HG03108 (cell line): ENCODE measurements around the gene SERPINB2.

Experiments
- ATAC-seq: cut with Tn5 transposase; IDR thresholded peaks from one replicate; pipeline ENCODE4 v1.9.1; 2021; ENCODE audit warnings: moderate library complexity; ENCODE audit not compliant: unreplicated experiment

The SERPINB2 gene

GRCh38 chr18:63887424-63887823 lies at the start of gene SERPINB2:
Gene SERPINB2 (plus strand): TSS chr18:63887705. CDS start chr18:63891445, 3,740 bp downstream.
- no peak for ATAC-seq

DNA sequence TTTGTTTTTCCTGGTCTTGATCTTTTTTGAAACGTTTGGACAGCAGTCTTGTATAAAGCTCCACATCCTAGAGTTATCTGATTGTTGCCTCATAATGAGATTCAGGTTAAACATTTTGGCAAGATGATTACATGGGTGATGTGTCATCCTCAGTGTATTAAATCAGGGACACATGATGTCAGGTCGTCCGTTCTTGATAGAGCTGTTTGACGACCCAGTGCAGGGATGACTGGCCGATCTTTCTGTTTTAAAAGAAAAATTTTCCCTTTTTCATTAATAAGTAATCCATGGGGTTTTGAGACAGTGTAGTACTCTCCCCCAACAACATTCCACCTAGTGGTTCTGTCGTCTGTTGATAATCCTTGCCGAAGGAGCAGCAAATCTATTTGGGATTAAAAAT lies 44.5 kb upstream of the SERPINB2 start:
- ATAC-seq: no peak

GRCh38 chr18:63844254-63844653 lies 43.3 kb upstream of the SERPINB2 start:
- ATAC-seq: peak; percentile 45

DNA sequence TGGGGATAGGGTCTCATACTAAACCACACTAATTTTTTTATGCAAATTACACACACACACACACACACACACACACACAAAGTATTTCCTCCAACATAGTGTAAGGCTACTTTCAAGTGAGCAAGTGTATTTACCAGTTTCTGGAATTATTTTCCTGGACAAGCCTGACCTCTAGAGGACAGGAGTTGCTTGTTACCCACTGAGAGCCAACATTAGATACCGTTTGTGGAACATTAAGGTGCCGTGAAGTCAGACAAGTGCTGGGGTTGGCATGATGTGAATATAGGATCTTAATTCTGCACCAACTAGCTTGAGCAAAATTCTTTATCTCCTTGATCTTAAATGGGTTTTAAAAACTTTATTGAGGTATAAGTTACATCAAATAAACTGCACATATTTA lies 39.3 kb upstream of the SERPINB2 start:
- no peak for ATAC-seq

DNA sequence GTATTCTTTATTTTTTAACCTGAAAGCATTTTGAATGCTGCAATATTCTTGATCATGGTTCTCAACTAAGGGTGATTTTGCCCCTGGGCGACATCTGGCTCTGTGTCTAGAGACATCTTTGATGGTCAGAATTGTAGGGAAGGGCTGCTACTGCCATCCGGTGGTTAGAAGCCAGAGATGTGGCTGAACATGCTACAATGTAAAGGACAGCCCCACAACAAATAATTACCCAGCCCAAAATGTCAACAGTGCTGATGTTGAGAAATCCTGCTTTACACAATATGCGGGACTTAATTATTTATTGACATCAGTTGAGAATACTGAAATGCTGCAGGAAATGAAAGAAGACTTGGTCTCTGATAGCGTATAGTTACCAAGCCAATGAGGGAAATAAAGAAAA lies 37.5 kb upstream of the SERPINB2 start:
- ATAC-seq: no peak

DNA sequence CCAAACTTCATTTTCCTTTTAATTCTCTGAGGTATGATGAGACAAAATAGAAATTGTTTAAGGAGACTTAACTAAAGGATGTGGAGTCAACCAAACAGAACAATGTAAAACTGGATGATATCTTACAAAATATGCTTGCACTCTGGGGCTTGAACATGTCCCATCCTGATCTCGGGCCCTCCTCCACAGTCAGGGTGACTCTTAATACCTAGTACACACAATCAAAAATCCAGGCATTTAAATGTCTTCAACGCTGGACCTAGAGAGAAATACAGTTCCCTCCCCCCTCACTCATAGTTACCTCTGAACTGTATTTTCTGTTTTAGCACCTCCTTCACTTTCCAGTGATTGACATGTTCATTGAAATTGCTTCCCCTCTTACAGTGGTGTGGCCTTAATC lies 36.9 kb upstream of the SERPINB2 start:
- no peak for ATAC-seq

- no peak for ATAC-seq
These were observed 29.0 kb upstream of the SERPINB2 start for GRCh38 chr18:63858456-63858855.

DNA sequence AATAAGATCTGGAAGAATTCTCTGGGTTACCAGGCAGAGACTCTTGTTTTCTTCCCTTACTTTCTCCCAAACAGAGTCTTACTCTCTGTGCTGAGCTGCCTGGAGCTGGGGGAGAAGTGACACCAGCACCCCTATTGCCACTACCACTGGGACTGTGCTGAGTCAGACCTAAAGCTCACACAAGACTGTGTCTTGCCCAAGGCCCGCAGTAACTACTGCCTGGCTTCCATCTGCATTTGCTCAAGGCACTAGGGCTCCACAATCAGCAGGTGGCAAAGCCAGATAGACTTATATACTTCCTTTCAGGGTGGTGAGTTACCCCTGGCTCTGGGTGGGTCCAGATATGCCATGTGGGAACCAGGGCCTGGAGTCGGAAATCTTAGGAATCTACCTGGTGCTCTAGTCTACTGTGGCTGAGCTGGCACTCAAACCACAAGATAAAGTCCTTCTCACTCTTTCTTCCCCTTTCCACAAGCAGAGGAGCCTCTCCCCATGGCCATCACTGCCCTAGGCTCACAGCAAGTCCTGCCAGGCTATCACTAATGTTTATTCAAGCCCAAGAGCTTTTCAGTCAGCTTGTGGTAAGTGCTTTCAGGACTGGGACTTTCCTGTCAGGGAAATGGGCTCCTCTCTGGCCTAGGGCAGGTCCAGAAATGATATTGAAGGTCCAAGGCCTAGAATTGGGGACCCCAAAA lies 27.6 kb upstream of the SERPINB2 start:
- ATAC-seq: no peak

DNA sequence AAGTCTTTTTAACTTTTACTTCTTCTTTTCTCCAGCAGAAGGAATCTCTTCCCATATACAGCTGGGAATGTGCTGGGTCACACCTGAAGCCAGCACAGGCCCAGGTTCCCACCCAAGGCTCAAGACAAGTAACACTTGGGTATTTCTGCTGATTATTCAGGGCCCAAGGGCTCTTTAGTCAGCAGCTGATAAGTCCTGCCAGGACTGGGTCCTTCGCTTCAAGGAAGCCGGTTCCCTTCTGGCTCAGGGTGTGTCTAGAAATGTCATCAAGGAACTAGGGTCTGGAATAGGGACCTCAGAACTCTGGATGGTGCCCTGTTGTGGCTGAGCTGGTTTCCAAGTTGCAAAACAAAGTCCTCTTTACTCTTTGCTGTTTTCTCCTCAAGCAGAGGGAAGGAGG lies 27.0 kb upstream of the SERPINB2 start:
- no peak for ATAC-seq

GRCh38 chr18:63867368-63868125 lies 20.0 kb upstream of the SERPINB2 start:
- ATAC-seq: no peak

DNA sequence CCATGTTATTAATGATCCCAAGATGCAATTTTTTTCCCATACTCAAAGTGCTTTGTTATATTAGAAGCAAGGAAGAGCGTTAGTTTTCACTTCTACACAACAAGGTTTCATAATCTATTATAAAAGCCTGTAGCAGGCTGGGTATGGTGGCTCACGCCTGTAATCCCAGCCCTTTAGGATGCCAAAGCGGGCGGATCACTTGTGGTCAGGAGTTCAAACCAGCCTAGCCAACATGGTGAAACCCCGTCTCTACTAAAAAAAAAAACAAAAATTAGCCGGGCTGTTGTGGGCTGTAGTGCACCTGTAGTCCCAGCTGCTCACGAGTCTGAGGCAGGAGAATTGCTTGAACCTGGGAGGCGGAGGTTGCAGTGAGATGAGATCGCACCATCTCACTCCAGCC lies 19.0 kb upstream of the SERPINB2 start:
- no peak for ATAC-seq

DNA sequence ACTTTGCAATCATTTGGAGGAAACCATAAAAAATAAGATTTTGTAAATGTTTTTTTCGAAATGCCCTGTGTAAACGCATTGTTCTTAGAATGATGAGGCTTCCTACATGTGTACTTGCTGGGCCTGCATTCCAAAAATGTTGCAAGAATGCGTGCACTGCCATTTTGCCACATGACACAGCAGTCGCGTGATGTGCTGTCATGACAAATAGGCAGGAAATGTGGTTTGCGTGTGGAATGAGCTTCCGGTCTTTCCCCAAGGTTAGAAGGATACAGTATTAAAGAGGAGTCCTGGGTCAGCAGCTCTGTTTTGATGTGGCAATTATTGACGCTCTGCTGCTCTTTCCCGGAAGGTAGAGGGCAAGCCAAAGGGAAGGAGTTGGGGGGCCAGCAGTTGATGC lies 18.1 kb upstream of the SERPINB2 start:
- no peak for ATAC-seq

DNA sequence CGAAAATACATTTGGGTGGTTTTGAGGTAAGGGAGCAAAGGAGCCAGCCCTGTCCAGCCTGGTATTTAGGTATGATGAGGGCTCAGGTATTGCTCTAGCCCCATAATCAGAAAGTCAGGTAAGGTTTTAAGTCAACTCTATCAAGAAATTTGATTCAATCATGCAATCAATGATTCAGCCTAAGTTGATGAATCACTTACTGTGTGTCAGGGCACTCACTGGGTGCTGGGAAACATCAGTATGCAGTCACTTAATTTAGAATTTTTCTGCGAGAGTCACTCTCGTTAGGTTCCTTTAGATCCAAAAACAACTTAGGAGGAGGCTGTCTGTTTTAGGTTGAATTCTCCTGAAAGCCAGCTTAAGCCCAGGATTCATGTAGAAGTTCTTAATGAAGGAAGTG lies 17.7 kb upstream of the SERPINB2 start:
- no peak for ATAC-seq

- no peak for ATAC-seq
These were observed 15.7 kb upstream of the SERPINB2 start for GRCh38 chr18:63871836-63872235.

GRCh38 chr18:63872586-63872985 lies 14.9 kb upstream of the SERPINB2 start:
- no peak for ATAC-seq

- no peak for ATAC-seq
These were observed 9.2 kb upstream of the SERPINB2 start for GRCh38 chr18:63878343-63878742.

DNA sequence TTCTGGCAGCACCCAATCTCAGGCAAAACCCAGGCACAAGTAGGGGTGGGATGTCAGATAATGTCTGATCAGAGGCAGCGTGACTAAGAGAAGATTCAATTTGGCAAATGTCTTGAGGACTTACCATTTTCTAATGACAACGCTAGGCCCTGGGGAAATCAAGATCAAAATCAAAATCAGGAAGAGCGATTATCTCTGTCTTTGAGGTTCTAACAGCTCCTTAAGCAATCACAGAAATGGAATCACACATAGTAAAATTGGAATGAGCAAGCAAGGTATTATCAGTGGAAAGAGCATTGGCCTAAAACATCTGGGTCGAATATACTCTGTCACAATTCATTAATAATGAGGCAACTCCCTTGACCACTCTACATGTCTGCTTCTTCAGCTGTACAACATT lies 8.6 kb upstream of the SERPINB2 start:
- no peak for ATAC-seq

GRCh38 chr18:63879709-63880108 lies 7.8 kb upstream of the SERPINB2 start:
- ATAC-seq: no peak

DNA sequence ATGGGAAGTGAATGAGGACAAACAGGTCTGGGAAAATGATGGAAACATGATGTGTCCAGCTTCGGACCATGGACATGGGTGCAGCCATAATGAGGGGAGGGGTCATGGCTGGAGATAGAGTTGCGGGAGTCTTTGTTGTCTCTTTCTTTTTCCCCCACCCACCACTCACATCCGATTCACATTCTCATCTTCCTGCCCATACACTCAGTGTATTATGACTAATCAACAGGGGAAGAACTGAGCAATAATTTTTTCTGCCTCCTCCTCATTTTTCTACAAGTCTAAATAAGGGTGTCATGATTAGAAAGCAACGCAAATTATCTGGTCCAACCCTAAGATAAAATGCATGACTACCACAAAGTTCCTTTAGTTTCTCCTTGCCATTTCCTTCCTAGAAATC lies 5.7 kb upstream of the SERPINB2 start:
- ATAC-seq: no peak

- no peak for ATAC-seq
These were observed 5.0 kb upstream of the SERPINB2 start for GRCh38 chr18:63882333-63883141.

DNA sequence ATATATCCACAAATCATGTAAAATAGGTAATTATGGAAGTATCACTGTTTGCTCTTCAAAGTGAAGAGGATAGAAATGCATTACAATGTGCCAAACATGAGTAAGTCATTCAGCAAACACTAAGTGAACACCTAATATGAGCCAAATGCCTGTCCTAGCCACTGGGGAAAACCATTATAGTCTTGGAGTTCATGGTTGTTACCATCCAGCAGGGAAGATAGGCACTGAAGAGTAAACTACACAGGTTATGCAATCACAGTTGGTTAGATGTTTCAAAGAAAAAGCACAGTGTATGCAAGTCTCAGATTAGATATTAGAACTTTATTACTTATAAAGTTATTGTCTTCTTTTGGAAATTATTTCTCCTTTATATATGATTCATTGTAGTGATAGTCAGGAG lies 3.9 kb upstream of the SERPINB2 start:
- ATAC-seq: no peak
